AG04450 (cell line): ENCODE data around the gene ALOX5. TPM values are rescaled to one million over a fixed set of nuclear protein-coding genes. Genes with fewer than 3 reads are reported as not detected.

Source experiments
- CTCF ChIA-PET: fragments of 300-600, 350-600 bp; formaldehyde crosslinking; extraction: SDS; loops from one replicate; lab custom pipeline; 2022; ENCODE audit warnings: antibody characterized with exemption, inconsistent platforms; lab: Charles Lee
- POLR2A ChIA-PET: fragments of 350-600 bp; formaldehyde crosslinking; extraction: SDS; loops from one replicate; lab custom pipeline; 2021; ENCODE audit warnings: antibody characterized with exemption, inconsistent platforms; lab: Yijun Ruan, JAX
- DNase-seq: peaks from one replicate; pipeline ENCODE4 v3.0.0-alpha.2; 2011; ENCODE audit warnings: low read depth, low spot score
- H3K27ac ChIP-seq: one replicate; pipeline ENCODE4 v1.5.1; 2012; ENCODE audit warnings: low read depth, low read length, control low read depth
- H3K27me3 ChIP-seq: one replicate; pipeline ENCODE4 v1.6.0; 2012; ENCODE audit warnings: low read length; ENCODE audit not compliant: control insufficient read depth, insufficient read depth
- H3K4me3 ChIP-seq: 2 replicates; pipeline ENCODE4 v1.5.1; 2011; ENCODE audit warnings: mild to moderate bottlenecking, low read depth, low read length, control low read depth
- H3K9me3 ChIP-seq: 2 replicates; pipeline ENCODE4 v1.5.1; 2012; ENCODE audit warnings: low read length; ENCODE audit not compliant: control insufficient read depth, insufficient read depth
- CTCF ChIP-seq: IDR thresholded peaks from 2 replicates; pipeline ENCODE4 v1.5.1; 2011; ENCODE audit warnings: low read depth, low read length, control low read depth, inconsistent platforms
- polyA plus RNA-seq: library from polyadenylated mRNA; depleted of rRNA; stranded (reverse); fragments of >200 nt; gene quantifications from 2 replicates; pipeline ENCODE4 v1.2.3, GENCODE V29; 2011

ALOX5 gene
- polyA plus RNA-seq, 1 experiment = not detected

- CTCF ChIA-PET = no interaction called here
Observed at GRCh38 chr10:45421221-45422097, 47.4 kb downstream of the ALOX5 start.

GRCh38 chr10:45422207-45422865, 48.3 kb downstream of the ALOX5 start:
- peaks cover 34% of the 10 kb centered on the region for H3K27me3 ChIP-seq
- no peak overlapping the region for H3K27ac ChIP-seq
- no peak overlapping the region for H3K4me3 ChIP-seq
- no peak for TF ChIP-seq CTCF
- DNase-seq = no peak
- no peaks in the 10 kb centered on the region; the same call in 1 of the 2 replicates for H3K9me3 ChIP-seq
- CTCF ChIA-PET = no interaction called here
- POLR2A ChIA-PET = no interaction called here

More at GRCh38 chr10:45421221-45422097, 47.4 kb downstream of the ALOX5 start:
- Histone ChIP-seq H3K27me3 (peaks cover 28% of the 10 kb centered on the region), H3K27ac (no peak overlapping the region), H3K4me3 (no peak overlapping the region), H3K9me3 (no peaks in the 10 kb centered on the region; the same call in 1 of the 2 replicates)
- no peak for DNase-seq
- POLR2A ChIA-PET = no interaction called here
- no peak for TF ChIP-seq CTCF

- H3K9me3 ChIP-seq = no peaks in the 10 kb centered on the region; the same call in 1 of the 2 replicates
- peaks cover 35% of the 10 kb centered on the region for H3K27me3 ChIP-seq
- H3K27ac ChIP-seq = no peak overlapping the region
- POLR2A ChIA-PET = no interaction called here
- no peak for TF ChIP-seq CTCF
- no peak overlapping the region for H3K4me3 ChIP-seq
- DNase-seq = no peak
- CTCF ChIA-PET = no interaction called here
Observed at GRCh38 chr10:45422866-45423659, 49.0 kb downstream of the ALOX5 start.

GRCh38 chr10:45423976-45424499, 50.0 kb downstream of the ALOX5 start:
- POLR2A ChIA-PET = no interaction called here
- Histone ChIP-seq H3K27ac (no peak overlapping the region), H3K27me3 (peaks cover 38% of the 10 kb centered on the region), H3K4me3 (no peak overlapping the region), H3K9me3 (no peaks in the 10 kb centered on the region; the same call in 1 of the 2 replicates)
- CTCF ChIA-PET = no interaction called here
- DNase-seq = no peak
- no peak for TF ChIP-seq CTCF
